GM20000 (cell line): ENCODE results near the gene DOCK8.

ENCODE experiments used
- DNase-seq: peaks from one replicate; pipeline ENCODE4 v3.0.0; 2012; ENCODE audit warnings: low spot score
- CTCF ChIP-seq: IDR thresholded peaks from 2 replicates; pipeline ENCODE4 v1.5.1; 2012; ENCODE audit warnings: mild to moderate bottlenecking, control low read depth; ENCODE audit errors: extremely low read depth, missing control alignments

The DOCK8 gene

GRCh38 chr9:335373-335772 is 120.7 kb downstream of the DOCK8 start:
- TF ChIP-seq CTCF, result no peak
- no peak for DNase-seq

- no peak for TF ChIP-seq CTCF
- no peak for DNase-seq
These were observed 121.4 kb downstream of the DOCK8 start for GRCh38 chr9:336039-336438.

GRCh38 chr9:338602-339001 is 123.9 kb downstream of the DOCK8 start:
- TF ChIP-seq CTCF, result no peak
- DNase-seq, result no peak

GRCh38 chr9:341634-342421 is 127.2 kb downstream of the DOCK8 start:
- no peak for DNase-seq
- no peak for TF ChIP-seq CTCF

- TF ChIP-seq CTCF, result no peak
- no peak for DNase-seq
These were observed 129.1 kb downstream of the DOCK8 start for GRCh38 chr9:343773-344172.

GRCh38 chr9:346111-346571 is 131.5 kb downstream of the DOCK8 start:
- TF ChIP-seq CTCF, result no peak
- DNase-seq, result no peak

GRCh38 chr9:347667-348292 is 133.1 kb downstream of the DOCK8 start:
- no peak for DNase-seq
- TF ChIP-seq CTCF, result no peak
